ENCODE results near the gene KLF17.

KLF17 gene

DNA sequence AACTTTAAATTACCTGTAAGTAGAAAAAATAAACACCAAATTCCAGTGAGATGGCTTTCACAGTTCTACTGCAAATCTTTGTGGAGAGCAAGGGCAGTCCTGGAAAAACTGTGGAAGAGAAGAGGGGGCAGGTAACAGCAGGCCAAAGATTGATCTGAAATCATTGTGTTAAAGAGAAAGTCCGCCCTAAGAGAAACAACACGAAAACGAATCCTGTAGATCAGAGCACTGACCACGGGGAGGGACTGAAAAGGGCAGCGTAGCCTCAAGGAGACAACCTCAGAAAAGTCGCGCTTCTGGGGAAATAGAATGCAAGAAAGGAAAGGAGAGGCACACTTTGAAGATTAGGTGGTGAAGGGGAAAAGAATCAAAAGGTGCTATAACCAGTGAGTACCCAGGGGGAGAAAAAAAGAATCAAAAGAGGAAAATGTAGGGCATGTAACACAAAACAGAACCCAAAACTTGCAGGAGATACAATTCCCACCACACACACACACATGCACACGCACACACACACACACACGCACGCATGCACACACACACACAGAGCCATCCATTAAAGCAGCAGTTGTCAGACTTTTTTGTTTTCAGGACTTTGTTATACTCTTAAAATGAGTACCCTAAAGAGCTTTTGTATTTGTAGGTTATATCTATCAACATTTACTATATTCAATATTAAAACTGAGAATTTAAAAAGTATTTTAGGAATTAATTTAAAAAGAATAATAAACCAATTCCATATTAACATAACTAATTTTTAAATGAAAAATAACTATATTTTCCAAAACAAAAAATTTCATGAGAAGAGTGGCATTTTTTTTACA is 28.0 kb upstream of the KLF17 start:
- Mint-ChIP-seq H3K9me3 (no peaks in the 10 kb centered on the region), H3K27ac (no peak overlapping the region), H3K36me3 (ENCODE audit: insufficient read depth) (no peaks in the 10 kb centered on the region), H3K27me3 (peaks cover 36 to 52% of the 10 kb centered on the region in 2 donors), H3K4me3 (no peak overlapping the region), H3K4me1 (ENCODE audit: low read depth in 2 of 2) (peaks cover 0 to 1% of the 10 kb centered on the region in 2 donors)
- ATAC-seq (replicated peaks): no peak
- DNase-seq: no peak

GRCh38 chr1:44094047-44094446 is 24.6 kb upstream of the KLF17 start:
- H3K36me3 Mint-ChIP-seq (ENCODE audit: insufficient read depth): peaks cover 2% of the 10 kb centered on the region
- no peaks in the 10 kb centered on the region for H3K9me3 Mint-ChIP-seq
- peaks cover 31 to 35% of the 10 kb centered on the region in 2 donors for H3K27me3 Mint-ChIP-seq
- ATAC-seq (replicated peaks): no peak
- H3K4me1 Mint-ChIP-seq (ENCODE audit: low read depth in 2 of 2): peaks cover 0 to 1% of the 10 kb centered on the region in 2 donors
- no peak overlapping the region for H3K27ac Mint-ChIP-seq
- DNase-seq: no peak
- H3K4me3 Mint-ChIP-seq: no peak overlapping the region

DNA sequence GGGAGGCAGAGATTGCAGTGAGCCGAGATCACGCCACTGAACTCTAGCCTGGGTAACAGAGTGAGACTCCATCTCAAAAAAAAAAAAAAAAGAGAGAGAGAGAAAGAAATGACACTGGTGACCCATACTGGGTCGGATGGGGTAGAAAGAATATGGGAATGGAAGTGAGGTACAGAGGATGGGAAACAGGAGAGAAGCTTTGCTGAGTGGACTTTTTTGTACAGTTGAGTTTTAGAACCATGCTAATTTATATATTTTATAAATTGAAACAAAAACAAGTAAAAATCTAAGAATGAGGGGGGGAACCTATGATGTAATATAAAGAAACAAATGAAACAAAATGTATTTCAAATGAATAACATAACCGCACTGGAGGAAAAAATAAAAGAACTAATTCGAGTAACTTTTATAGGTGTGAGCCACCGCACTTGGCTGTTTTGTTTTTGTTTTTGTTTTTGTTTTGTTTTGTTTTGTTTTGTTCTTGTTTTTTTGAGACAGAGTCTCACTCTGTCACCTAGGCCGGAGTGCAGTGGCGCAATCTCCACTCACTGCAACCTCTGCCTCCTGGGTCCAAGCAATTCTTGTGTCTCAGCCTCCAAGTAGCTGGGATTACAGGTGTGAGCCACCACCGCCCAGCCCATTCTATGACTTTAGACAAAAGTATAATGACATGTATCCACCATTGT is 18.3 kb upstream of the KLF17 start:
- ATAC-seq (replicated peaks): no peak
- Mint-ChIP-seq H3K4me3 (no peak overlapping the region), H3K4me1 (ENCODE audit: low read depth in 2 of 2) (no peaks in the 10 kb centered on the region), H3K36me3 (ENCODE audit: insufficient read depth) (peaks cover 2% of the 10 kb centered on the region), H3K9me3 (no peaks in the 10 kb centered on the region), H3K27ac (no peak overlapping the region), H3K27me3 (peaks cover 31 to 48% of the 10 kb centered on the region in 2 donors)
- DNase-seq: no peak

DNA sequence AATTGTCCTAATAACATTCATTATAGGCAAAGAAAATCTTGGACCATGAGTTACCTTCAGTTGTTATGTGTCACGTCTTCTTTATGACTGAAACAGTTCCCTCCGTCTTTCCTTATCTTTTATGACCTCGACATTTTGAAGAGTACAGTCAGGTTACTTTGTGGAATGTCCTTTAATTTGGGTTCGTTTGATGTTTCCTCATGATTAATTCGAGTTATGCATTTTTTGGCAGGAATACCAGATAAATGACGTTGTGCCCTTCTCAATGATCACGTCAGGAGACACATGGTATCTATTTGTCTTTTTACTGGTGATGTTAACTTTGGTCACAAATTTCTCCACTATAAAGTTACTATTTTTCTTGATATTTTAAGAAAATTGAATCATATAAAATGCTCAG is 17.3 kb upstream of the KLF17 start:
- no peaks in the 10 kb centered on the region for H3K4me1 Mint-ChIP-seq (ENCODE audit: low read depth in 2 of 2)
- ATAC-seq (replicated peaks) (no peak), DNase-seq (no peak)
- H3K9me3 Mint-ChIP-seq: no peaks in the 10 kb centered on the region
- H3K4me3 Mint-ChIP-seq: no peak overlapping the region
- peaks cover 35 to 51% of the 10 kb centered on the region in 2 donors for H3K27me3 Mint-ChIP-seq
- no peak overlapping the region for H3K27ac Mint-ChIP-seq
- peaks cover 2% of the 10 kb centered on the region for H3K36me3 Mint-ChIP-seq (ENCODE audit: insufficient read depth)

DNA sequence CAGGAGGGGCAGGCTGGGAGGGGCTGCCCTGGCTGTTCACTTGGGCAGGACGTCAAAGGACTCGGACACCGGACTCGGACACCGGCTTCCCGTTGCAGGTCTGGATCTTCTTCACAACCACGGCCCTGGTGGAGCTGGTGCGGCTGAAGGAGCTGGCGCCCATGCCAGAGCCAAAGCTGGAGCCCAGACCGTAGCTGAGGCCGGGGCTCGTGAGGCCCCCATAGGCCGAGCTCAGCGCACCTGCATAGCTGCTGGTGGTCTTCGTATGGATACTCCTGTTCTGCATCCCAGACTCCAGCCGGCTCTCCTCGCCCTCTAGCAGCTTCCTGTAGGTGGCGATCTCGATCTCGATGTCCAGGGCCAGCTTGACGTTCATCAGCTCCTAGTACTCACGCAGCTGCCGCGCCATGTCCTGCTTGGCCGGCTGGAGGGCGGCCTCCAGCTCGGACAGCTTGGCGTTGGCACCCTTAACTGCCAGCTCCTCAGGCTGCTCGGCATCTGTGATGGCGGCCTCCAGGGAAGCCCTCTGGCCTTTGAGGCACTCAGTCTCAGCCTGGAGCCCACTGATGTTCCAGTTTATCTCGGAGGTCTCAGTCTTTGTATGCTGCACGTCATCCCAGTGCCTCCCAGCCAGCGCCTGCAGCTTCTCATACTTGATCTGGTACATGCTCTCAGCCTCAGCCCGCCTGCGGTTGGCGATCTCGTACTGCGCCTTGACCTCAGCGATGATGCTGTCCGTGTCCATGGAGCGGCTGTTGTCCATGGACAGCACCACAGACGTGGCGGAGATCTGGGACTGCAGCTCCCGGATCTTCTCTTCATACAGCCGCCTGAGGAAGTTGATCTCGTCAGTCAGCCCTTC is 15.1 kb upstream of the KLF17 start:
- ATAC-seq (replicated peaks) (no peak), DNase-seq (no peak)
- Mint-ChIP-seq H3K27me3 (peaks cover 40 to 53% of the 10 kb centered on the region in 2 donors), H3K27ac (no peak overlapping the region), H3K36me3 (ENCODE audit: insufficient read depth) (no peaks in the 10 kb centered on the region), H3K4me3 (no peak overlapping the region), H3K9me3 (no peaks in the 10 kb centered on the region), H3K4me1 (ENCODE audit: low read depth in 2 of 2) (no peaks in the 10 kb centered on the region)

DNA sequence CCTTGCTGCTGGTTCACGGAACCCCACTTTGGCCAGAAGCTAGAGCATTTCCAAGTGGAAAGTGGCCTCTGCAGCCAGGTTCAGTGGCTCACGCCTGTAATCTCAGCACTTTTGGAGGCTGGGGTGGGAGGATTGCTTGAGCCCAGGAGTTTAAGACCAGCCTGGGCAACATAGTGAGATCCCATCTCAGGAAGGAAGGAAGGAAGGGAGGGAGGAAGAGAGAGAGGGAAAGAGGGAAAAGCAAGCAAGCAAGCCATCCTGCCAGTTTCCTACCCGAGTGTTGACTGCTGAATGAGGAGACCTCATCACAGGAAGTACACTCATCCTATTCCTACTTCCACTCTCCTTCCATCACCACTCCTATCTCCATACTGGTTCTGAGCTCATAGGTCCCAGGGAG is 12.8 kb upstream of the KLF17 start:
- no peaks in the 10 kb centered on the region for H3K36me3 Mint-ChIP-seq (ENCODE audit: insufficient read depth)
- peaks cover 31 to 43% of the 10 kb centered on the region in 2 donors for H3K27me3 Mint-ChIP-seq
- no peak for DNase-seq
- ATAC-seq (replicated peaks): no peak
- no peak overlapping the region for H3K4me3 Mint-ChIP-seq
- H3K27ac Mint-ChIP-seq: no peak overlapping the region
- H3K9me3 Mint-ChIP-seq: no peaks in the 10 kb centered on the region
- H3K4me1 Mint-ChIP-seq (ENCODE audit: low read depth in 2 of 2): no peaks in the 10 kb centered on the region

- DNase-seq (no peak), ATAC-seq (replicated peaks) (no peak)
- Mint-ChIP-seq H3K9me3 (no peaks in the 10 kb centered on the region), H3K27me3 (peaks cover 35 to 38% of the 10 kb centered on the region in 2 donors), H3K27ac (no peak overlapping the region), H3K4me1 (ENCODE audit: low read depth in 2 of 2) (no peaks in the 10 kb centered on the region), H3K4me3 (no peak overlapping the region), H3K36me3 (ENCODE audit: insufficient read depth) (no peaks in the 10 kb centered on the region)
These were observed 10.4 kb upstream of the KLF17 start for GRCh38 chr1:44108241-44108640.

- Mint-ChIP-seq H3K36me3 (ENCODE audit: insufficient read depth) (no peaks in the 10 kb centered on the region), H3K4me3 (no peak overlapping the region), H3K9me3 (no peaks in the 10 kb centered on the region), H3K27me3 (peaks cover 34 to 39% of the 10 kb centered on the region in 2 donors), H3K4me1 (ENCODE audit: low read depth in 2 of 2) (peaks cover 0 to 4% of the 10 kb centered on the region in 2 donors), H3K27ac (no peak overlapping the region)
- DNase-seq (no peak), ATAC-seq (replicated peaks) (no peak)
These were observed 9.7 kb upstream of the KLF17 start for GRCh38 chr1:44108971-44109370.

- H3K4me3 Mint-ChIP-seq: no peak overlapping the region
These were observed 7.7 kb upstream of the KLF17 start for GRCh38 chr1:44110916-44111315.

DNA sequence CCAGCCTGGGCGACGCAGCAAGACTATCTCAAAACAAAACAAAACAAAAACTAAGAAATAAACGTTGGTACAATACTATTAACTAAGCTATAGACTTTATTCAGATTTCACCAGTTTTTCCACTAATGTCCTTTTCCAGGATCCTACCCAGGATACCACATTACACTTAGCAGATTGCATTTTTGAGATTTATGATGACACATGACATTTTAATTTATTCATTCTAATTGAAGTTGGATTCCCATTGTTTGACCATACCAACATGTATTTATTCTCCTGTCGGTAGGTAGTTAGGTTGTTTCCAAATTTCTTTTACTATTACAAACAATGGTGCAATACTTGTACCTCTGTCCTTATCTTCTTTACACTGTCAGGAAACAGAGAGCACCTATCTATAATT is 6.8 kb upstream of the KLF17 start:
- Mint-ChIP-seq H3K9me3 (no peaks in the 10 kb centered on the region), H3K27me3 (peaks cover 10 to 25% of the 10 kb centered on the region in 2 donors), H3K4me1 (ENCODE audit: low read depth in 2 of 2) (peaks cover 0 to 4% of the 10 kb centered on the region in 2 donors), H3K4me3 (no peak overlapping the region), H3K27ac (no peak overlapping the region), H3K36me3 (ENCODE audit: insufficient read depth) (no peaks in the 10 kb centered on the region)
- no peak for ATAC-seq (replicated peaks)
- DNase-seq: no peak

More at GRCh38 chr1:44110916-44111315, 7.7 kb upstream of the KLF17 start:
- Mint-ChIP-seq H3K36me3 (ENCODE audit: insufficient read depth) (no peaks in the 10 kb centered on the region), H3K4me1 (ENCODE audit: low read depth in 2 of 2) (peaks cover 0 to 4% of the 10 kb centered on the region in 2 donors), H3K9me3 (no peaks in the 10 kb centered on the region), H3K27me3 (peaks cover 19 to 33% of the 10 kb centered on the region in 2 donors), H3K27ac (no peak overlapping the region)
- DNase-seq (no peak), ATAC-seq (replicated peaks) (no peak)

DNA sequence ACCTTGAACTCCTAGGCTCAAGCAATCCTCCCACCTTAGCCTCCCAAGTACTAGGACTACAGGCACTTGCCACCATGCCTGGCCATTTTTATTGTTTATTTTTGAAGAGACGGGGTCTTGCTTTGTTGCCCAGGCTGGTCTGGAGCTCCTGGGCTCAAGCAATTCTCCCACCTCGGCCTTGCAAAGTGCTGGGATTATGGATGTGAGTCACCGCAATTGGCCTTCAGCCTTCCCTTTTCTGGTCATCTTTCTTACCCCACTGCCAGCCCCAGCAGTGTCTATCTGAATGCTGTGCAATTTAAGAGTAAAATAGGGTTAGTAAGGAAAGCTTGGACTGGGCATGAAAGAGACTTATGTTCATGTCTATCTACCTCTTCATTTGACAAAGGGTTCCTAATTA is 6.1 kb upstream of the KLF17 start:
- ATAC-seq (replicated peaks): no peak
- H3K27ac Mint-ChIP-seq: no peak overlapping the region

GRCh38 chr1:44113095-44113609 is 5.5 kb upstream of the KLF17 start:
- Mint-ChIP-seq H3K4me3 (no peak overlapping the region), H3K9me3 (no peaks in the 10 kb centered on the region), H3K36me3 (ENCODE audit: insufficient read depth) (no peaks in the 10 kb centered on the region), H3K27me3 (peaks cover 3 to 18% of the 10 kb centered on the region in 2 donors), H3K4me1 (ENCODE audit: low read depth in 2 of 2) (peaks cover 0 to 4% of the 10 kb centered on the region in 2 donors), H3K27ac (no peak overlapping the region)
- ATAC-seq (replicated peaks): no peak
- DNase-seq: no peak

More for the DNA sequence above, 6.1 kb upstream of the KLF17 start:
- peaks cover 7 to 23% of the 10 kb centered on the region in 2 donors for H3K27me3 Mint-ChIP-seq
- no peaks in the 10 kb centered on the region for H3K9me3 Mint-ChIP-seq
- peaks cover 0 to 4% of the 10 kb centered on the region in 2 donors for H3K4me1 Mint-ChIP-seq (ENCODE audit: low read depth in 2 of 2)
- no peak for DNase-seq
- no peak overlapping the region for H3K4me3 Mint-ChIP-seq
- H3K36me3 Mint-ChIP-seq (ENCODE audit: insufficient read depth): no peaks in the 10 kb centered on the region

GRCh38 chr1:44114098-44114497 is 4.5 kb upstream of the KLF17 start:
- no peak overlapping the region for H3K4me3 Mint-ChIP-seq
- ATAC-seq (replicated peaks) (no peak), DNase-seq (no peak)
- H3K36me3 Mint-ChIP-seq (ENCODE audit: insufficient read depth): no peaks in the 10 kb centered on the region
- no peaks in the 10 kb centered on the region for H3K9me3 Mint-ChIP-seq
- H3K4me1 Mint-ChIP-seq (ENCODE audit: low read depth in 2 of 2): peaks cover 0 to 4% of the 10 kb centered on the region in 2 donors
- peaks cover 0 to 16% of the 10 kb centered on the region in 2 donors for H3K27me3 Mint-ChIP-seq
- H3K27ac Mint-ChIP-seq: no peak overlapping the region

All from effector memory CD8-positive, alpha-beta T cell (primary cell).